GM23338 (cell line): ENCODE measurements around the gene CIRBP. TPM values are rescaled to one million over a fixed set of nuclear protein-coding genes. Genes with fewer than 3 reads are reported as not detected.

ENCODE experiments used
- ATAC-seq: fragments of 200-7000 bp; cut with Tn5 transposase; 3 replicates; pipeline ENCODE4 v1.9.1; 2020
- DNase-seq: peaks from one replicate; pipeline ENCODE4 v3.0.0-alpha.2; 2015; ENCODE audit warnings: low spot score
- H2AFZ ChIP-seq: fragments of 200-600 bp; sonication (generic); 2 replicates; pipeline ENCODE4 v1.8.0; 2016; ENCODE audit warnings: antibody characterized with exemption, mild to moderate bottlenecking, moderate library complexity
- H3F3A ChIP-seq: fragments of 200-600 bp; sonication (generic); replicated peaks from 2 replicates; pipeline ENCODE4 v1.8.0; 2017; ENCODE audit warnings: antibody characterized with exemption, mixed run types, low read depth
- H3K27ac ChIP-seq: fragments of 200-600 bp; sonication (generic); 2 replicates; pipeline ENCODE4 v1.6.1; 2016; ENCODE audit warnings: low read depth
- H3K27me3 ChIP-seq: fragments of 200-600 bp; sonication (generic); 2 replicates; pipeline ENCODE4 v1.8.0; 2016; ENCODE audit warnings: mild to moderate bottlenecking, mixed run types, moderate library complexity; ENCODE audit not compliant: insufficient read depth
- H3K36me3 ChIP-seq: fragments of 200-600 bp; sonication (generic); 2 replicates; pipeline ENCODE4 v1.8.0; 2016; ENCODE audit warnings: mild to moderate bottlenecking; ENCODE audit not compliant: insufficient read depth
- H3K4me1 ChIP-seq: fragments of 200-600 bp; sonication (generic); 2 replicates; pipeline ENCODE4 v1.8.0; 2016; ENCODE audit warnings: mild to moderate bottlenecking, moderate library complexity; ENCODE audit not compliant: insufficient read depth
- H3K4me2 ChIP-seq: fragments of 200-600 bp; sonication (generic); 2 replicates; pipeline ENCODE4 v1.7.1; 2017; ENCODE audit warnings: mixed run types
- H3K4me3 ChIP-seq: fragments of 200-600 bp; sonication (generic); 2 replicates; pipeline ENCODE4 v1.6.1; 2016; ENCODE audit warnings: mixed run types
- H3K79me2 ChIP-seq: fragments of 200-600 bp; sonication (generic); replicated peaks from 2 replicates; pipeline ENCODE4 v1.8.0; 2017; ENCODE audit warnings: mild to moderate bottlenecking; ENCODE audit not compliant: insufficient read depth
- H3K9me2 ChIP-seq: fragments of 200-600 bp; sonication (generic); 2 replicates; pipeline ENCODE4 v1.8.0; 2017; ENCODE audit not compliant: insufficient read depth
- H4K20me1 ChIP-seq: fragments of 200-600 bp; sonication (generic); replicated peaks from 2 replicates; pipeline ENCODE4 v1.8.0; 2017; ENCODE audit warnings: mild to moderate bottlenecking; ENCODE audit not compliant: insufficient read depth
- H3K27ac Mint-ChIP-seq: 2 replicates; pipeline ENCODE4 v1.8.0; 2020; ENCODE audit warnings: inconsistent platforms, mild to moderate bottlenecking, moderate library complexity, mixed read lengths
- H3K27me3 Mint-ChIP-seq: 3 replicates; pipeline ENCODE4 v1.8.0; 2022; ENCODE audit warnings: low read depth, mild to moderate bottlenecking, moderate library complexity, mixed read lengths, inconsistent platforms; ENCODE audit not compliant: insufficient read depth, poor library complexity
- H3K36me3 Mint-ChIP-seq: 3 replicates; pipeline ENCODE4 v1.8.0; 2021; ENCODE audit warnings: low read depth, mild to moderate bottlenecking, inconsistent platforms, moderate library complexity, mixed read lengths
- H3K4me1 Mint-ChIP-seq: 3 replicates; pipeline ENCODE4 v1.8.0; 2020; ENCODE audit warnings: mild to moderate bottlenecking, inconsistent platforms, mixed read lengths
- H3K4me3 Mint-ChIP-seq: 3 replicates; pipeline ENCODE4 v1.8.0; 2021; ENCODE audit warnings: moderate library complexity, mild to moderate bottlenecking, inconsistent platforms, mixed read lengths
- H3K9me3 Mint-ChIP-seq: 3 replicates; pipeline ENCODE4 v1.8.0; 2020; ENCODE audit warnings: moderate library complexity, mild to moderate bottlenecking, inconsistent platforms, mixed read lengths
- CREB1 ChIP-seq: fragments of 250-450 bp; sonication (Bioruptor Pico); IDR thresholded peaks from 2 replicates; pipeline ENCODE4 v1.5.0; 2020; ENCODE audit warnings: low read depth, mild to moderate bottlenecking, moderate library complexity
- EZH2 ChIP-seq: fragments of 200-600 bp; sonication (generic); IDR thresholded peaks from one replicate; pipeline ENCODE4 v1.8.0; 2017; ENCODE audit warnings: antibody characterized with exemption, mild to moderate bottlenecking, low read depth; ENCODE audit not compliant: unreplicated experiment
- EZH2phosphoT487 ChIP-seq: fragments of 200-600 bp; sonication (generic); IDR thresholded peaks from one replicate; pipeline ENCODE4 v1.8.1; 2018; ENCODE audit warnings: antibody characterized with exemption; ENCODE audit not compliant: unreplicated experiment
- POLR2AphosphoS5 ChIP-seq: IDR thresholded peaks from 2 replicates; pipeline ENCODE4 v1.6.1; 2016; ENCODE audit warnings: antibody characterized with exemption, low read depth
- STAT1 ChIP-seq: IDR thresholded peaks from one replicate; pipeline ENCODE4 v1.6.1; 2016; ENCODE audit warnings: antibody characterized with exemption; ENCODE audit not compliant: unreplicated experiment
- ZNF331 ChIP-seq: fragments of 250-450 bp; sonication (Bioruptor Pico); IDR thresholded peaks from 2 replicates; pipeline ENCODE4 v1.5.0; 2020; ENCODE audit warnings: low read depth, mild to moderate bottlenecking, moderate library complexity
- polyA plus RNA-seq: library from polyadenylated mRNA; unstranded; fragments of >200 nt; fragmentation: Nextera tagmentation; extraction: Ambion mirVana; gene quantifications from 2 replicates; pipeline ENCODE4 v1.2.1, GENCODE V29; 2016
- total RNA-seq: library from RNA; depleted of rRNA; stranded (reverse); fragments of >200 nt; shearing (Covaris generic); gene quantifications from 2 replicates; pipeline ENCODE4 v1.2.3, GENCODE V29; 2014
- TF ChIP-seq, protein P1 (sequence below): IDR thresholded peaks from 2 replicates; pipeline ENCODE4 v1.6.1; 2016; ENCODE audit warnings: antibody characterized with exemption
- TF ChIP-seq, protein P2 (sequence below), 2 experiments: fragments of 200-600 bp in 1 of 2; sonication (generic) in 1 of 2; conservative IDR thresholded peaks; 2 replicates each; pipeline versions ENCODE4 v1.5.1 to v1.6.1; 2016 to 2017; ENCODE audit warnings: antibody characterized with exemption in 2 of 2, low read depth in 2 of 2, mild to moderate bottlenecking in 2 of 2, moderate library complexity in 1 of 2
- TF ChIP-seq, protein P3 (sequence below): IDR thresholded peaks from one replicate; pipeline ENCODE4 v1.6.1; 2018; ENCODE audit warnings: antibody characterized with exemption; ENCODE audit not compliant: unreplicated experiment
- TF ChIP-seq, protein P4 (sequence below): fragments of 250-450 bp; sonication (Bioruptor Pico); IDR thresholded peaks from 2 replicates; pipeline ENCODE4 v1.5.0; 2020; ENCODE audit warnings: mild to moderate bottlenecking, moderate library complexity

The CIRBP gene
- total and polyA plus RNA-seq, 2 experiments from 2014 or later: 153 to 202 TPM

DNA sequence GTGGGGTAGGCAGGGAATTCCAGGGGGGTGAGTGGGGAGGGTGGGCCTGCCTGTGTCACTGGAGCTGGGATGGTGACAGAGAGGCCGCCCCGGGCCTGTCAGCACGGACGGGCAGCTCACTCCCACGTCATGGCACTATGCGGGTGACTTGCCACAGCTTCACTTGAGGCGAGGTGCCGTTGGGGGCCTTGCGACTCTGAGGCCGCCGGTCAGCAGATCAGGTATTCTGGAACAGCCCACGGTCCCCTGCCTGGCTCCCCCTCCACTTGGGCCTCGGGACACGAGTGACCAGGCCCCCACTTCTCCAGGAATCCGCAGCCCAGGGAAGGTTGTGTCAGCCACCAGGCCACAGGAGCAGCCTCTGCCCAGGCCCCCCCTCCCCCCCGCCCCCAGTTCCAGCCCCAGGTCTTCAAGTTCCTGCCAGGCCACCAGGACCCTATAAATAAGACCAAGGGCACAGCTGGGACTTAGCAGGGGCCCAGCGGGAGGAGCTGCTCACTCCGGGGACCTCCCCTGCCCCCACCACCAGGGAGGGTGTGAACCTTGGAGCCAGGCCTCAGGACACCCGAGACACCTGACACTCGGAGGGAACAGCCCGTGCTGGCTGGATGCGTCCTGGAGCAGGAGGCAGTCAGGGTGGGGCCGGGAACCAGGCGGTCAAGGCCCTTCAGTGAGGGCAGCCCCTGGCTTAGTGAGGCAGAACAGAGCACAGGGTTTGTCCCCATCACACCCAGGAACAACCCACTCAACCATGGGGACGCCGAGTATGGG lies 23.5 kb upstream of the CIRBP start:
- H3K9me2 ChIP-seq: no peaks in the 10 kb centered on the region
- Mint-ChIP-seq H3K36me3 (peaks cover 5% of the 10 kb centered on the region; the same call in 2 of the 3 replicates), H3K9me3 (no peaks in the 10 kb centered on the region; the same call in 2 of the 3 replicates), H3K27ac (no peak overlapping the region), H3K27me3 (peaks cover 8% of the 10 kb centered on the region), H3K4me1 (peaks cover 8% of the 10 kb centered on the region; the same call in 2 of the 3 replicates), H3K4me3 (no peak overlapping the region)
- ATAC-seq (no peak), DNase-seq (no peak)
- H3K4me1 ChIP-seq: peaks cover 3% of the 10 kb centered on the region; the same call in 1 of the 2 replicates
- peaks cover 18% of the 10 kb centered on the region for H3F3A ChIP-seq
- peaks cover 9% of the 10 kb centered on the region for H3K79me2 ChIP-seq
- H3K4me3 ChIP-seq: no peak overlapping the region
- no peaks in the 10 kb centered on the region for H3K27me3 ChIP-seq
- H3K36me3 ChIP-seq: no peaks in the 10 kb centered on the region
- no peak overlapping the region for H2AFZ ChIP-seq
- H3K4me2 ChIP-seq: no peak overlapping the region
- no peak for TF ChIP-seq EZH2
- TF ChIP-seq, protein P1, sequence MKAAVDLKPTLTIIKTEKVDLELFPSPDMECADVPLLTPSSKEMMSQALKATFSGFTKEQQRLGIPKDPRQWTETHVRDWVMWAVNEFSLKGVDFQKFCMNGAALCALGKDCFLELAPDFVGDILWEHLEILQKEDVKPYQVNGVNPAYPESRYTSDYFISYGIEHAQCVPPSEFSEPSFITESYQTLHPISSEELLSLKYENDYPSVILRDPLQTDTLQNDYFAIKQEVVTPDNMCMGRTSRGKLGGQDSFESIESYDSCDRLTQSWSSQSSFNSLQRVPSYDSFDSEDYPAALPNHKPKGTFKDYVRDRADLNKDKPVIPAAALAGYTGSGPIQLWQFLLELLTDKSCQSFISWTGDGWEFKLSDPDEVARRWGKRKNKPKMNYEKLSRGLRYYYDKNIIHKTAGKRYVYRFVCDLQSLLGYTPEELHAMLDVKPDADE: no peak
- TF ChIP-seq, protein P2, sequence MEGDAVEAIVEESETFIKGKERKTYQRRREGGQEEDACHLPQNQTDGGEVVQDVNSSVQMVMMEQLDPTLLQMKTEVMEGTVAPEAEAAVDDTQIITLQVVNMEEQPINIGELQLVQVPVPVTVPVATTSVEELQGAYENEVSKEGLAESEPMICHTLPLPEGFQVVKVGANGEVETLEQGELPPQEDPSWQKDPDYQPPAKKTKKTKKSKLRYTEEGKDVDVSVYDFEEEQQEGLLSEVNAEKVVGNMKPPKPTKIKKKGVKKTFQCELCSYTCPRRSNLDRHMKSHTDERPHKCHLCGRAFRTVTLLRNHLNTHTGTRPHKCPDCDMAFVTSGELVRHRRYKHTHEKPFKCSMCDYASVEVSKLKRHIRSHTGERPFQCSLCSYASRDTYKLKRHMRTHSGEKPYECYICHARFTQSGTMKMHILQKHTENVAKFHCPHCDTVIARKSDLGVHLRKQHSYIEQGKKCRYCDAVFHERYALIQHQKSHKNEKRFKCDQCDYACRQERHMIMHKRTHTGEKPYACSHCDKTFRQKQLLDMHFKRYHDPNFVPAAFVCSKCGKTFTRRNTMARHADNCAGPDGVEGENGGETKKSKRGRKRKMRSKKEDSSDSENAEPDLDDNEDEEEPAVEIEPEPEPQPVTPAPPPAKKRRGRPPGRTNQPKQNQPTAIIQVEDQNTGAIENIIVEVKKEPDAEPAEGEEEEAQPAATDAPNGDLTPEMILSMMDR (conservative IDR thresholded peaks at IDR 0.05; ENCODE audit: low read depth in 2 of 2): no peak
- no peak for TF ChIP-seq STAT1
- TF ChIP-seq, protein P3, sequence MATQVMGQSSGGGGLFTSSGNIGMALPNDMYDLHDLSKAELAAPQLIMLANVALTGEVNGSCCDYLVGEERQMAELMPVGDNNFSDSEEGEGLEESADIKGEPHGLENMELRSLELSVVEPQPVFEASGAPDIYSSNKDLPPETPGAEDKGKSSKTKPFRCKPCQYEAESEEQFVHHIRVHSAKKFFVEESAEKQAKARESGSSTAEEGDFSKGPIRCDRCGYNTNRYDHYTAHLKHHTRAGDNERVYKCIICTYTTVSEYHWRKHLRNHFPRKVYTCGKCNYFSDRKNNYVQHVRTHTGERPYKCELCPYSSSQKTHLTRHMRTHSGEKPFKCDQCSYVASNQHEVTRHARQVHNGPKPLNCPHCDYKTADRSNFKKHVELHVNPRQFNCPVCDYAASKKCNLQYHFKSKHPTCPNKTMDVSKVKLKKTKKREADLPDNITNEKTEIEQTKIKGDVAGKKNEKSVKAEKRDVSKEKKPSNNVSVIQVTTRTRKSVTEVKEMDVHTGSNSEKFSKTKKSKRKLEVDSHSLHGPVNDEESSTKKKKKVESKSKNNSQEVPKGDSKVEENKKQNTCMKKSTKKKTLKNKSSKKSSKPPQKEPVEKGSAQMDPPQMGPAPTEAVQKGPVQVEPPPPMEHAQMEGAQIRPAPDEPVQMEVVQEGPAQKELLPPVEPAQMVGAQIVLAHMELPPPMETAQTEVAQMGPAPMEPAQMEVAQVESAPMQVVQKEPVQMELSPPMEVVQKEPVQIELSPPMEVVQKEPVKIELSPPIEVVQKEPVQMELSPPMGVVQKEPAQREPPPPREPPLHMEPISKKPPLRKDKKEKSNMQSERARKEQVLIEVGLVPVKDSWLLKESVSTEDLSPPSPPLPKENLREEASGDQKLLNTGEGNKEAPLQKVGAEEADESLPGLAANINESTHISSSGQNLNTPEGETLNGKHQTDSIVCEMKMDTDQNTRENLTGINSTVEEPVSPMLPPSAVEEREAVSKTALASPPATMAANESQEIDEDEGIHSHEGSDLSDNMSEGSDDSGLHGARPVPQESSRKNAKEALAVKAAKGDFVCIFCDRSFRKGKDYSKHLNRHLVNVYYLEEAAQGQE: no peak
- no peak for TF ChIP-seq POLR2AphosphoS5
- no peak for TF ChIP-seq CREB1 (CRISPR knock-in tag)
- TF ChIP-seq ZNF331: no peak
- TF ChIP-seq, protein P4, sequence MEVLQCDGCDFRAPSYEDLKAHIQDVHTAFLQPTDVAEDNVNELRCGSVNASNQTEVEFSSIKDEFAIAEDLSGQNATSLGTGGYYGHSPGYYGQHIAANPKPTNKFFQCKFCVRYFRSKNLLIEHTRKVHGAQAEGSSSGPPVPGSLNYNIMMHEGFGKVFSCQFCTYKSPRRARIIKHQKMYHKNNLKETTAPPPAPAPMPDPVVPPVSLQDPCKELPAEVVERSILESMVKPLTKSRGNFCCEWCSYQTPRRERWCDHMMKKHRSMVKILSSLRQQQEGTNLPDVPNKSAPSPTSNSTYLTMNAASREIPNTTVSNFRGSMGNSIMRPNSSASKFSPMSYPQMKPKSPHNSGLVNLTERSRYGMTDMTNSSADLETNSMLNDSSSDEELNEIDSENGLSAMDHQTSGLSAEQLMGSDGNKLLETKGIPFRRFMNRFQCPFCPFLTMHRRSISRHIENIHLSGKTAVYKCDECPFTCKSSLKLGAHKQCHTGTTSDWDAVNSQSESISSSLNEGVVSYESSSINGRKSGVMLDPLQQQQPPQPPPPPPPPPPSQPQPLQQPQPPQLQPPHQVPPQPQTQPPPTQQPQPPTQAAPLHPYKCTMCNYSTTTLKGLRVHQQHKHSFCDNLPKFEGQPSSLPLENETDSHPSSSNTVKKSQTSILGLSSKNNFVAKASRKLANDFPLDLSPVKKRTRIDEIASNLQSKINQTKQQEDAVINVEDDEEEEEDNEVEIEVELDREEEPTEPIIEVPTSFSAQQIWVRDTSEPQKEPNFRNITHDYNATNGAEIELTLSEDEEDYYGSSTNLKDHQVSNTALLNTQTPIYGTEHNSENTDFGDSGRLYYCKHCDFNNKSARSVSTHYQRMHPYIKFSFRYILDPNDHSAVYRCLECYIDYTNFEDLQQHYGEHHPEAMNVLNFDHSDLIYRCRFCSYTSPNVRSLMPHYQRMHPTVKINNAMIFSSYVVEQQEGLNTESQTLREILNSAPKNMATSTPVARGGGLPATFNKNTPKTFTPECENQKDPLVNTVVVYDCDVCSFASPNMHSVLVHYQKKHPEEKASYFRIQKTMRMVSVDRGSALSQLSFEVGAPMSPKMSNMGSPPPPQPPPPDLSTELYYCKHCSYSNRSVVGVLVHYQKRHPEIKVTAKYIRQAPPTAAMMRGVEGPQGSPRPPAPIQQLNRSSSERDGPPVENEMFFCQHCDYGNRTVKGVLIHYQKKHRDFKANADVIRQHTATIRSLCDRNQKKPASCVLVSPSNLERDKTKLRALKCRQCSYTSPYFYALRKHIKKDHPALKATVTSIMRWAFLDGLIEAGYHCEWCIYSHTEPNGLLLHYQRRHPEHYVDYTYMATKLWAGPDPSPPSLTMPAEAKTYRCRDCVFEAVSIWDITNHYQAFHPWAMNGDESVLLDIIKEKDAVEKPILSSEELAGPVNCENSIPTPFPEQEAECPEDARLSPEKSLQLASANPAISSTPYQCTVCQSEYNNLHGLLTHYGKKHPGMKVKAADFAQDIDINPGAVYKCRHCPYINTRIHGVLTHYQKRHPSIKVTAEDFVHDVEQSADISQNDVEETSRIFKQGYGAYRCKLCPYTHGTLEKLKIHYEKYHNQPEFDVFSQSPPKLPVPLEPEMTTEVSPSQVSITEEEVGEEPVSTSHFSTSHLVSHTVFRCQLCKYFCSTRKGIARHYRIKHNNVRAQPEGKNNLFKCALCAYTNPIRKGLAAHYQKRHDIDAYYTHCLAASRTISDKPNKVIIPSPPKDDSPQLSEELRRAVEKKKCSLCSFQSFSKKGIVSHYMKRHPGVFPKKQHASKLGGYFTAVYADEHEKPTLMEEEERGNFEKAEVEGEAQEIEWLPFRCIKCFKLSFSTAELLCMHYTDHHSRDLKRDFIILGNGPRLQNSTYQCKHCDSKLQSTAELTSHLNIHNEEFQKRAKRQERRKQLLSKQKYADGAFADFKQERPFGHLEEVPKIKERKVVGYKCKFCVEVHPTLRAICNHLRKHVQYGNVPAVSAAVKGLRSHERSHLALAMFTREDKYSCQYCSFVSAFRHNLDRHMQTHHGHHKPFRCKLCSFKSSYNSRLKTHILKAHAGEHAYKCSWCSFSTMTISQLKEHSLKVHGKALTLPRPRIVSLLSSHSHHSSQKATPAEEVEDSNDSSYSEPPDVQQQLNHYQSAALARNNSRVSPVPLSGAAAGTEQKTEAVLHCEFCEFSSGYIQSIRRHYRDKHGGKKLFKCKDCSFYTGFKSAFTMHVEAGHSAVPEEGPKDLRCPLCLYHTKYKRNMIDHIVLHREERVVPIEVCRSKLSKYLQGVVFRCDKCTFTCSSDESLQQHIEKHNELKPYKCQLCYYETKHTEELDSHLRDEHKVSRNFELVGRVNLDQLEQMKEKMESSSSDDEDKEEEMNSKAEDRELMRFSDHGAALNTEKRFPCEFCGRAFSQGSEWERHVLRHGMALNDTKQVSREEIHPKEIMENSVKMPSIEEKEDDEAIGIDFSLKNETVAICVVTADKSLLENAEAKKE (CRISPR knock-in tag): no peak
- no peak for TF ChIP-seq EZH2phosphoT487
- H4K20me1 ChIP-seq: peaks cover 3% of the 10 kb centered on the region; the same call in 1 of the 2 replicates
- H3K27ac ChIP-seq: no peak overlapping the region
